ENCODE results near the gene GPR35. TPM values are rescaled to one million over a fixed set of nuclear protein-coding genes. Genes with fewer than 3 reads are reported as not detected.

Gene GPR35
- total and polyA plus RNA-seq, 2 of the 13 experiments (the other 11 are each of a cell fraction or from before 2014, with no cell fraction given) = 27.1 to 44.2 TPM

- no peak for ATAC-seq
- H3K4me2 ChIP-seq (ENCODE audit: low read depth, low read length) = no peak overlapping the region
- no peak for FAIRE-seq
- no peaks in the 10 kb centered on the region for H3K9me3 ChIP-seq (ENCODE audit: low read length)
- no peak overlapping the region for H2AFZ ChIP-seq (ENCODE audit: low read length)
- no TSS peak for BruUV-seq (replicated peaks)
- DNase-seq (ENCODE audit: low spot score) = no peak
- no peak overlapping the region for H3K9ac ChIP-seq (ENCODE audit: insufficient read depth, low read depth, low read length)
- peaks cover 45 to 90% of the 10 kb centered on the region in 2 experiments for H3K27me3 ChIP-seq (ENCODE audit: control insufficient read depth in 1 of 2, insufficient read depth in 2 of 2, low read length in 2 of 2)
- intact Hi-C loops (cut with micrococcal nuclease; ENCODE audit: unreplicated experiment) = loop anchor here (10.0 kb wide), 1 partner anchor 131 kb away; no protein-coding TSS in a partner anchor
- TF ChIP-seq, protein P1, sequence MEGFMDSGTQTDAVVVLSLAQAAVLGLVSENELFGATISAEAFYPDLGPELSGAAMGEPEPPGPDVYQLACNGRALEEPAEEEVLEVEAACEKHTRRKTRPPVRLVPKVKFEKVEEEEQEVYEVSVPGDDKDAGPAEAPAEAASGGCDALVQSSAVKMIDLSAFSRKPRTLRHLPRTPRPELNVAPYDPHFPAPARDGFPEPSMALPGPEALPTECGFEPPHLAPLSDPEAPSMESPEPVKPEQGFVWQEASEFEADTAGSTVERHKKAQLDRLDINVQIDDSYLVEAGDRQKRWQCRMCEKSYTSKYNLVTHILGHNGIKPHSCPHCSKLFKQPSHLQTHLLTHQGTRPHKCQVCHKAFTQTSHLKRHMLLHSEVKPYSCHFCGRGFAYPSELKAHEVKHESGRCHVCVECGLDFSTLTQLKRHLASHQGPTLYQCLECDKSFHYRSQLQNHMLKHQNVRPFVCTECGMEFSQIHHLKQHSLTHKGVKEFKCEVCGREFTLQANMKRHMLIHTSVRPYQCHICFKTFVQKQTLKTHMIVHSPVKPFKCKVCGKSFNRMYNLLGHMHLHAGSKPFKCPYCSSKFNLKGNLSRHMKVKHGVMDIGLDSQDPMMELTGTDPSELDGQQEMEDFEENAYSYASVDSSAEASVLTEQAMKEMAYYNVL (CRISPR knock-in tag; IDR thresholded peaks at IDR 0.05; ENCODE audit: borderline replicate concordance) = no peak
- no peak for TF ChIP-seq SIN3A (IDR thresholded peaks at IDR 0.05; ENCODE audit: borderline replicate concordance, low read depth, low read length)
- no peak for TF ChIP-seq TAF15 (IDR thresholded peaks at IDR 0.05; ENCODE audit: low read depth, low read length, poor library complexity, severe bottlenecking)
- no peak for TF ChIP-seq ZNF282 (IDR thresholded peaks at IDR 0.05; ENCODE audit: partially characterized antibody)
- no peak for TF ChIP-seq MIER2 (CRISPR knock-in tag; IDR thresholded peaks at IDR 0.05)
- TF ChIP-seq, protein P2, sequence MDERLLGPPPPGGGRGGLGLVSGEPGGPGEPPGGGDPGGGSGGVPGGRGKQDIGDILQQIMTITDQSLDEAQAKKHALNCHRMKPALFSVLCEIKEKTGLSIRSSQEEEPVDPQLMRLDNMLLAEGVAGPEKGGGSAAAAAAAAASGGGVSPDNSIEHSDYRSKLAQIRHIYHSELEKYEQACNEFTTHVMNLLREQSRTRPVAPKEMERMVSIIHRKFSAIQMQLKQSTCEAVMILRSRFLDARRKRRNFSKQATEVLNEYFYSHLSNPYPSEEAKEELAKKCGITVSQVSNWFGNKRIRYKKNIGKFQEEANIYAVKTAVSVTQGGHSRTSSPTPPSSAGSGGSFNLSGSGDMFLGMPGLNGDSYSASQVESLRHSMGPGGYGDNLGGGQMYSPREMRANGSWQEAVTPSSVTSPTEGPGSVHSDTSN (CRISPR knock-in tag; IDR thresholded peaks at IDR 0.05) = no peak
- no peak for TF ChIP-seq NCOA2 (CRISPR knock-in tag; IDR thresholded peaks at IDR 0.05)
- TF ChIP-seq RELA (CRISPR knock-in tag; IDR thresholded peaks at IDR 0.05) = no peak
- TF ChIP-seq TCF12 (IDR thresholded peaks at IDR 0.05) = no peak
- no peak for TF ChIP-seq TCF12 (CRISPR knock-in tag; IDR thresholded peaks at IDR 0.05)
- TF ChIP-seq IKZF5 (CRISPR knock-in tag; IDR thresholded peaks at IDR 0.05) = no peak
- TF ChIP-seq, protein P3, sequence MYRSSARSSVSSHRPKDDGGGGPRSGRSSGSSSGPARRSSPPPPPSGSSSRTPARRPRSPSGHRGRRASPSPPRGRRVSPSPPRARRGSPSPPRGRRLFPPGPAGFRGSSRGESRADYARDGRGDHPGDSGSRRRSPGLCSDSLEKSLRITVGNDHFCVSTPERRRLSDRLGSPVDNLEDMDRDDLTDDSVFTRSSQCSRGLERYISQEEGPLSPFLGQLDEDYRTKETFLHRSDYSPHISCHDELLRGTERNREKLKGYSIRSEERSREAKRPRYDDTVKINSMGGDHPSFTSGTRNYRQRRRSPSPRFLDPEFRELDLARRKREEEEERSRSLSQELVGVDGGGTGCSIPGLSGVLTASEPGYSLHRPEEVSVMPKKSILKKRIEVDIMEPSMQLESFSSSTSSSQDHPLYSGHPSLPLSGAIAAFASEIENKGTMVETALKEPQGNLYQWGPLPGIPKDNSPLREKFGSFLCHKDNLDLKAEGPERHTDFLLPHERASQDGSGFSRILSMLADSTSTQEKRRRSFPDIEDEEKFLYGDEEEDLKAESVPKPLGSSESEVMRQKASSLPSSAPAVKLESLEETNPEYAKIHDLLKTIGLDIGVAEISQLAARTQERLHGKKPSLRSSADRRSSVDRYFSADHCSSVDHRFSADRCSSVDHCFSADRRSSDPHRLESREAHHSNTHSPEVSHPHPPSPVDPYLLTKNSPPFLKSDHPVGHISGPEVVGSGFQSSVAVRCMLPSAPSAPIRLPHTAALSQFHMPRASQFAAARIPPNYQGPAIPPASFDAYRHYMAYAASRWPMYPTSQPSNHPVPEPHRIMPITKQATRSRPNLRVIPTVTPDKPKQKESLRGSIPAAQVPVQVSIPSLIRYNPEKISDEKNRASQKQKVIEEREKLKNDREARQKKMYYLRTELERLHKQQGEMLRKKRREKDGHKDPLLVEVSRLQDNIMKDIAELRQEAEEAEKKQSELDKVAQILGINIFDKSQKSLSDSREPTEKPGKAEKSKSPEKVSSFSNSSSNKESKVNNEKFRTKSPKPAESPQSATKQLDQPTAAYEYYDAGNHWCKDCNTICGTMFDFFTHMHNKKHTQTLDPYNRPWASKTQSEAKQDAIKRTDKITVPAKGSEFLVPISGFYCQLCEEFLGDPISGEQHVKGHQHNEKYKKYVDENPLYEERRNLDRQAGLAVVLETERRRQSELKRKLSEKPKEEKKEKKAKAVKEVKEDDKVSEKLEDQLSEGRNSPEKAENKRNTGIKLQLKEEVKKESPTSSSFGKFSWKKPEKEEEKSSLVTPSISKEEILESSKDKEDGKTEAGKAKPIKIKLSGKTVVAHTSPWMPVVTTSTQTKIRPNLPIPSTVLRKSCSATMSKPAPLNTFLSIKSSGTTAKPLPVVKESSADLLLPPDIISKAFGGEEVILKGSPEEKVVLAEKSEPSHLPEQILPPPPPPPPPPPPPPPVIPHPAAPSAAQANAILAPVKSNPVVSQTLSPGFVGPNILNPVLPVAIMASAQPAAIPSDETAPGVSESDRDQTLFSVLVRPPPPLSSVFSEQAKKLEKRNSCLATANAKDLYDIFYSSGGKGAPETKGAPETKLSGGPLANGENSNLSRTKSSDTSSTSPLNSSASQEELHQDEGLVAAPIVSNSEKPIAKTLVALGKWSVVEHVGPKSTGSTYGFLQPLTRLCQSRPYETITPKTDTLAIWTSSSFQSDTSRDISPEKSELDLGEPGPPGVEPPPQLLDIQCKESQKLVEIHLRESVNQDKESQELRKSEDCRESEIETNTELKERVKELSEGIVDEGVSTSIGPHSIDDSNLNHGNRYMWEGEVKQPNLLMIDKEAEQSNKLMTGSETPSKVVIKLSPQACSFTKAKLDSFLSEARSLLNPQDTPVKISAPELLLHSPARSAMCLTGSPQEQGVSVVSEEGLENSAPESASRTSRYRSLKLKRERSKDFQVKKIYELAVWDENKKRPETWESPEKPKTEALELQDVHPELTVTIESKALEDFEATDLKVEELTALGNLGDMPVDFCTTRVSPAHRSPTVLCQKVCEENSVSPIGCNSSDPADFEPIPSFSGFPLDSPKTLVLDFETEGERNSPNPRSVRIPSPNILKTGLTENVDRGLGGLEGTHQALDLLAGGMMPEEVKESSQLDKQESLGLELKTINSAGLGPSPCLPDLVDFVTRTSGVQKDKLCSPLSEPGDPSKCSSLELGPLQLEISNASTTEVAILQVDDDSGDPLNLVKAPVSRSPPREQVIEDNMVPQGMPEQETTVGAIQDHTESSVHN (CRISPR knock-in tag; IDR thresholded peaks at IDR 0.05) = no peak
- H3K36me3 ChIP-seq (replicated peaks in 1 of 2; ENCODE audit: control insufficient read depth in 1 of 2, insufficient read depth in 2 of 2, low read length in 2 of 2) = no peaks in the 10 kb centered on the region
- POLR2A ChIA-PET = no interaction called here
- H3K4me3 ChIP-seq (replicated peaks in 1 of 3; ENCODE audit: insufficient read depth in 1 of 3, low read depth in 2 of 3, low read length in 3 of 3) = no peak overlapping the region
- no peaks in the 10 kb centered on the region for H3K79me2 ChIP-seq (ENCODE audit: insufficient read depth, low read length)
- H4K20me1 ChIP-seq (ENCODE audit: insufficient read depth, low read length) = no peaks in the 10 kb centered on the region; the same call in 1 of the 2 replicates
- CTCF ChIA-PET (ENCODE audit: low intra/inter-chr PET ratio, low total read pairs) = no interaction called here
- H3K27ac ChIP-seq (ENCODE audit: extremely low read length, insufficient read depth, low read length) = no peak overlapping the region
- no peaks in the 10 kb centered on the region for H3K4me1 ChIP-seq (ENCODE audit: insufficient read depth, low read length)
- in situ Hi-C loops (cut with HindIII; ENCODE audit: extremely low pct_ligation_motif_present, low pct_unique_long_range_greater_than_20kb) = no loop called here
- 50% methylated on average over 10 of the region's 10 CpGs for WGBS (ENCODE audit: low lambda C conversion rate)
Observed at GRCh38 chr2:240645801-240646175, 20.5 kb downstream of the GPR35 start.
